DMS 273 (cell line): ENCODE results near the gene BTRC.

Experiments
- DNase-seq: peaks from one replicate; lab custom pipeline; 2025; ENCODE audit not compliant: unreplicated experiment; lab: John Stamatoyannopoulos, UW

BTRC gene

DNA sequence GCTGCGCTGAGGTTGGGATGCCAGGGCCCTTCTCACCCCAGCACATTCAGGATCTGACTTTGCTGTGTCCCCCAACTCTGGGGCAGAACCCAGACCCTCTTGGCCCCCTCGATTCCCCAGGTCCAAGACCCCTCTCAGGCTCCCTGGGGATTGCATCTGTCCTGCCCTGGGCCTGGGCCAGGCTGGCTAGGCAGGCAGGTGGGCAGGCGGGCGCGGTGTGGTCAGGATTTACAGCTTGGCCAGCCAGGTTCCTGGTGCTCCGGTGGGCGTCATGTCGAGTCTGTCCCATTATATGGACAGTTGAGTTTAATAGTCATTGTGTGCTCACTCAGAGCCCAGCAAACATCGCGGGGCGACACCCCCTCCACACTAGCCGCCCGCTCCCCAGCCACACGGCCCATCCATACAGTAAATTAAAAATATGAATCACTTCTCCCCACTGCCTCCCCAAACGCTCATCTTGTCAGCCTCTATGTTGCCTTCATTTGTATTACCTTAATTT is 210.6 kb downstream of the BTRC start:
- no peak for DNase-seq

DNA sequence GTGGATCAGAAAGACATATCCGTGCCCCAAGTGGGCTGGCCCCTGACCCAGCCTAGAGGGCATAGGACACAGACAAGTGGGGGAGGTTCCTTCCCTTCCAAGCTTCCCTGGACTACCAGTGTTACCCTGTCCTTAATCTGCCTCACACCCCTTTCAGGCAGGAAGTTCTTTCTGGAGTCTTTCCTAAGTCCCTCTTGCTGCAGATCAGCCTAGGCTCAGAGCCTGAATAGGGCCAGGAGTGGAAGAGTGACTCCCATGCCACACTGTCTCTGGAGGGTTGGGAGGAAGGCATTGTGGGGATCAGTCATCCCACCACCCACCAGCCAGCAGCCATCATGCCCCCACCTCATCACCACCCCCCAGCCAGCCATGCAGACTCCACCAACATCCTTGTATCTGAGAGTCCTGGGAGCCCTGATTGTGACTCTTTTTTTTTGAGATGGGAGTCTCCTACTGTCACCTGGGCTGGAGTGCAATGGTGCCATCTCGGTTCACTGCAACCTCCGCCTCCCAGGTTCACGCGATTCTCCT is 211.5 kb downstream of the BTRC start:
- no peak for DNase-seq

DNA sequence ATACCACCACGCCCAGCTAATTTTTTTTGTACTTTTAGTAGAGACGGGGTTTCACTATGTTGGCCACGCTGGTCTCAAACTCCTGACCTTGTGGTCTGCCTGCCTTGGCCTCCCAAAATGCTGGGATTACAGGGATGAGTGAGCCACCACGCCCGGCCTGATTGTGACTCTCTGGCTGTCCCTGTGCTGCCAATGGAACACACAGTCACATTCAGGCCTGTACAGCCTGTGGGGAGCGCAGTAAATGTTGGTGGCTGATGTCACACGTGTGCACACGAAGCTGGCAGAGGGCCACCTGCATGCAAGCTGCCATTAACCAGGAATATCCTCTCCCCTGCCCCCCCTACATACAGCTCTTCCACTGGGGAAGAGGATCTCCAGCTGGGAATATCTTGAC is 212.0 kb downstream of the BTRC start:
- DNase-seq = no peak

DNA sequence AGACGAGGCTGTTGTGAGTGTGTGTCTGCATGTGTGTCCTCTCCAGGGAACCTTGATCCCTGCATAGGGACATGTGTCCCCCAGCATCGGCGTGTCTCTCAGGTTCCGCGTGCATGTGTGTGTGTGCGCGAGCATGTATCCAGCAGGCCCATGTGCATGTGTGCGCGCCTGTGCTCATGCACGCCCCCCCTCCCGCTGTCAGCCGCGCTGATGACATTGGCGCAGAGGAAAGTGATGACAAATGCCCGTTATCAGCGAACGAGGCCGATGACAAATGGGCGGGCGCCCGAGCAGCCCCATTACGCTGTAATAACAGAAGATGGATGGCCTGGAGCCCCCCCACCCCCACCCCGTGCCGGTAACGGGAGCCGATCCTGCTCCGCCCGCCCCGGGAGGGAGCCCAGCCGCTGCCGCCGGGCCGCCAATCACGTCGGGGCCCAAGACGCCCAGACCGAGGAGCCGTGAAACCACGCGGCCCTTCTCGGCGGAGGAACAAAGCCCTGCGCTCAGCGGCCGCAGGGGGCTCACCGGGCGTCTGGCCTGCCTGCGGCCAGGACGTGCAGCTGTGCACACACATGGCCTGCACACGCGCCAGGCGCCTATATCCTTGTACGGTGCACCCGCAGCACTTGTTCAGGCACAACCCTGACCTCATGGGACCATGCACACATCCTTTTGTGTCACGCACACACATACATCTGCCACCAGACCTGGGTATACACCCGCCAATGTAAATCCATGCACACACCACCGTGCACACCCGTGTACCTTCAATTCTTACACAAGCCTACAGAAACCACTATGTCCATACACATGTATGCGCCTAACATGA is 212.6 kb downstream of the BTRC start:
- DNase-seq = no peak

DNA sequence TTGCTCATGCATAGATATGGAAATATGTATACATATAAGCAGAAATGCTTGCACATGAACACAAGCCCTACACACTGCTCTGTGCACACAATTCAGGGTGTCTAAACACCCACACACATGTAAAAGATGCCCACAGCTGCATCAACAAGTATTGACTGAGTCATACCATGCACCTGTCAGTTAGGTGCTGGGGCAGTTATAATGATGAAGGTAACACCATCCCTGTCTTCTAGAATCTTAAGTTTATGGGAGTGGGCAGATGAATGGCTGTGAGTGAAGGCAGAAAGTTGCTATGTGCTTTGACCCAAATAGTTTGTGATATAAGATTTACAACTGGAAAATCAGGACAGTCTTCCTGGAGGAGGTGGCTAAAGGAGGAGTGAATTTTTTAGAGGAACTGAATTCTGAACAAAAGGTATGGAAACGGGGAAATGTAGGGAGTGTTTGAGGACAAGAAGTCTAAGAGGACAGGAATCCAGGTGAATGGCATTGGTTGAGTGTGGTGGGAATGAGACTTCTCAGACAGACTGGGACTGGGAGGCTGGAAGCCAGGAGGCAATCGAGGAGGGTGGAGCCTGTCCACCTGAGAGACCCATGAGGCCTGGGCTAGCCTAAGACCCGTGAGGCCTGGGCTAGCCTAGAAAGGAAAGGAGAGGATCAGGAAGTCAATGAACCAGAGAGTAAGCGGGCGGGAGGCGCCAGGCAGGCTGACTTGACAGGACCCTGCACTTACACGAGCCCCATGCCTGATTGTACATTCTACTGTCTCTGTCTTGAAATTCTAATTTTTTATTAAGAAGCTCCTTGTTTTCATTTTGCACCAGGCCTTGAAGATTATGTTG is 213.4 kb downstream of the BTRC start:
- DNase-seq = no peak

DNA sequence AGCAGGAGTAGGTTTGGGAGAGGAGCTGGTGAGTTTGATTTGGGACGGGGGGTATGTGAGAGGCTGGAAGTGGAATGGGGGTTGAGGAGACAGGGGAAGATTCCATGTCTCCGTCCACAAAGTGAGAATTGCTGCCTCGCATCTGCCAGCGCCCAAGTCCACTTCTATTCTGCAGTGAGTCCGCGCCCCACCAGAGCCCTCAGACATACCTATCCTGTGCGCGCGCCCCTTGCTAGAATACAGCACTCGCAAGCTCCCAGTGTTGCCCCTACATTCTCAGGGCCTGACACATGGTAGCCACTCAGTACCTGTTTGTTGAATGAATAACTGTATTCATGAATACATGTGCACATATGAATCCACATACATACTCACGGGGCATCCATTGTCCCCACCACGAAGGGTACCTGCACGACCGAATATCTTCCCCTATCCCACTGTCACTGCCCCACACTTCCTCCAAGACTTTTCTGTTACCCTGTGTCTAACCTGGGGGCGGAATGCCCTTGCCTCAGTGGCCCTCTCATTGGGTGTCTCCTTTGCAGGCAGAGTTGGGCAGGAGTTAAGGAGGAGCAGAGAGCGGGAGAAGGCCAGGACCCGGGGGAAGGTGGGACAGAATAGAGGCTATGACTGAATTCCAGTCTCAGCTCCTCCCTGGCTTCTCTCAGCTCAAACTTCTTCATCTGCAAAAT is 214.2 kb downstream of the BTRC start:
- no peak for DNase-seq

DNA sequence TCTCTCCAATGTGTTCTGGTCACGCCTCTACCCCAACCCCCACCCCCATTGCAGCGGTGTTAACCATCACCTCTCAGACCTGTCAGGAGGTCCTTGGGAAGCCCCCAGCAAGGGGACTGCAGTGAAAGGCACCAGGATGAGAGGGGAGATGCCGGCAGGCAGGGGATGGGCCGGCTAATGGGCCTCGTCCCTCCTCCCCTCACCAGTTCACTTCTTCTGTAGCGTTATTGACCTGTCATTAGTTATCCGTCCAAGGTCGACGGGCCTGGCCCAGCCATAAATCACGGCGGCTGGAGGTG is 215.3 kb downstream of the BTRC start:
- DNase-seq = no peak

DNA sequence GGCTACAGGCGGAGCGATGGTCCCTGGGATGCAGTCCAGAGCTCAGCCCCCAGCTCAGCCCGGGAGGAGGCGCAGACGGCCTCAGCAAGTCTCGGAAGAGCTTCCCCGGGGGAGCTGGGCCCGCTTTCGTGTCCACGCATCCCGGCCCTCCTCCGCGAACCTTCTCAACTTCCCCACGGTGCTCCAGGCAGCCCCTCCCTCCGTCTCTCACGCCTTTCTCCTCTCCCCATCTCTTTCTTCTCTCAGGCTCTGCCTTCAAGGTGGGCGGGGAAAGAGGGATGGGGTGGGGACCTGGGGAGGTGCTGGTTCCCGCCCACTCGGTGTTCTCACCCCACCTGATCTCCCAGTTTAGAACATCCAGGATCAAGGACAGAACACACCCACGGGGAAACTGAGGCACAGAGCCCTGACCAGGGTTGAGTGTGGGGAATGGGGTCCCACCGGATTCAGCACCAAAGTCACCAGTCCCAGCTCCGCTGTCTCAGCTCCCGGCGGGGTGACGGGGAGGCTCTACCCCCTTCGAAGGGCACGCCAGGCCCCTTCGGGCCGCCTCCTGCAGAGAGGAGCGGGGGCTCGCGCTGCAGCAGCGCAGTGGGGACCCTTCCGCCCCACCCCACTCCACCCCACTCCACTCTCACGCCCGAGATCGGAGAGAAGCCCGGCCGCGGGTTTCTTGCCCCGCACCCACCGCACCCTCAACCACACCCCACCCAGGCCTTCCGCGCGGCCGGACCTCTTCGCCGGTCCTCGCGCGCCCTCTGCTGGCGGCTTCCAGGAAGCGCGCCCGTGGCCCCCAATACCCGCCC is 215.9 kb downstream of the BTRC start:
- DNase-seq = peak; percentile 86

DNA sequence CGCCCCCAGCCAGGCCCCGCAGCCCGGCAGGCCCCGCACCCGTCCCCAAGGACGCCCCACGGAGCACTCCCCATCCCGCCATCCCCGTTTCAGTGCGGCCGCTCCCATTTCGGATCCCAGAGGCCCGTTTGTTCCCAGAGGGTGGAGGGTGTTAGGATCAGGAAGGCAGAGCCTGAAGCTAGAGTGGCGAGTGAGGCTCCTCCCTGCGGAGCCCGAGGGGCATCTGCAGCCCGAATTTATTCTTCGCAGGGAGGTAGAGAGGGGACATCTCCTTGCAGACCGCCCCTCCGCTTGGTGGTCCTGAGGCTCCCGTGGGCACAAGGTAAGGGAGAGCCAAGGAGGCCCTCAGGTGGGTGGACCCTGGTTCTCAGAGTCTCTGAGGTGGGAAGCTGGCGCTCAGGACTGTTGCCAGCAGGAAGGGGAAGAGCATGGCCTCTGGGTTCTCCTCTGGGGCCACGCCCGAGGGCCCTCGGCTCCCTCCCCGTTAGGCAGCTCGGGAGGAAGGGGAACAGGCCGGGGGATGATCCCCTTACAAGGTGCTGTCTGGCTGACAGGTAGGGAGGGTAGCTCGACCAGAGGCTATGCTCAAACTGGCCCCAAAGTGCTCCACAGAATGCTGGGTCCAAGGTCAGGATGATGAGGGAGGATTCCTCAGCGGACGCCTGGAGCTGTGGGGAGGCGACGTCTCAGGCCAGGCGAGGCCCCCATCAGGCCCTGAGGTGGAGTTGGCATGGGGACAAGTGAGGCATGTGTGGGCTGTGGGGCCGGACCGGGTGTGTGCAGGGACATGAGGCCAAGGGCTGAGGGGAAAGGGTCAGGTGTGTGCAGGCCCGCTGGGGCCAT is 216.7 kb downstream of the BTRC start:
- DNase-seq = peak; percentile 60

DNA sequence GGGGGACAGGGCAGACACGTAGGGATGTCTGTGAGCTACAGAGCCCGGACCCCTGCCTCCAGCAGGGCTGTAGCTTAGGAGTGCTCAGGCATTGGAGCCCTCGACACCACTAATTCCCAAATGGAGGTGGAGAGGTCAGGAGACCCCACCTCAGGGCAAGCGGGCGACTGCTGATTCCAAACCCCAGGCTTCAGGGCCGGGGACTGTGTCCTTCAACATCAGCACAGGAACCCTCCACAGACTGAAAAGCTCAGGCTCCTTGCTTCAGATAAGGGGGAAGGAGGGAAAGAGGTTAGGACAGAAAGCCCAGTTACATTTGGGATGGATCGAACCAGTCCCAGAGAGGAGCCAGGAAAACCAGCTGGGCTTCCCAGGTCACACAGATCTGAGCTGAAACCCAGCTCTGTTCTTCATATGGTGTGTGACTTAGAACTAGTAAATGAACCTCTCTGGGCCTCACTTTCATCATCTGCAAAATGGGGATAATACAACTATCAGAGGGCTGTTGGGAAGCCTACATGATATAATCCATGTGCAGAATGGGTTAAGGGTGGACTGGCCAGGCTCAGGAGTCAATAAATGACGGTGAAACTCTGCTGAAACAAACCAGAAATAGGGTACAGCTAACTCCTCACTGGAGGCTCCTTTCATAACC is 217.4 kb downstream of the BTRC start:
- no peak for DNase-seq

DNA sequence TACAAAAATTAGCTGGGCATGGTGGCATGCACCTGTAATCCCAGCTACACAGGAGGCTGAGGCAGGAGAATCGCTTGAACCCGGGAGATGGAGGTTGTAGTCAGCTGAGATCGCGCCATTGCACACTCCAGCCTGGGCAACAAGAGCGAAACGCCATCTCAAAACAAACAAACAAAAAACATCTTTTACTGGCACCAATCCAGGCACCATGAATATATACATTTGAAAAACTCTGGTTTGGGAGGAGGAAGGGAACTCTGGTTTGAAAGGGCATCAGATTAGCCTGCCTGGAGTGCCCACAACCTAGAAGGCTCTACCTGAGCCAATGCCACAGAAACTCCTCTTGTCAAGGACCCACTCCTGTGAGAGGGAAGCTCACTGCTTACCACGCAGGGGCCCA is 218.2 kb downstream of the BTRC start:
- DNase-seq = no peak

DNA sequence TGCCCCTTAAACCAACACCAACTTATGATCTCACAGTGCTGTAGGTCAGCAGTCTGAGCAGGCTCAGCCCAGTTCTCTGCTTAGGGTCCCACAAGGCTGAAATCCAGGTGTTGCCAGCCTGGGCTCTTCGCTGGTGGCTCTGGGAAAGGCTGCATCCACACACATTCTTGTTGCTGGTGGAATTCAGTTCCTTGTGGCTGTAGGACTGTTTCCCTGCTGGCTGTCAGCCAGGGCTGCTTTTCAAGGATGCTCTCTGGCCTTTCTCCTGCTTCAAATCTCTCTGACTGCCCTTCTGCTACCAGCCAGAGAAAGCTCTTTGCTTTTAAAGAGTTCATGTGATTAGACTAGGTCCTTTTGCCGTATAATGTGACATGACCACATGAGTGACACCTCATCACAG is 218.8 kb downstream of the BTRC start:
- no peak for DNase-seq

DNA sequence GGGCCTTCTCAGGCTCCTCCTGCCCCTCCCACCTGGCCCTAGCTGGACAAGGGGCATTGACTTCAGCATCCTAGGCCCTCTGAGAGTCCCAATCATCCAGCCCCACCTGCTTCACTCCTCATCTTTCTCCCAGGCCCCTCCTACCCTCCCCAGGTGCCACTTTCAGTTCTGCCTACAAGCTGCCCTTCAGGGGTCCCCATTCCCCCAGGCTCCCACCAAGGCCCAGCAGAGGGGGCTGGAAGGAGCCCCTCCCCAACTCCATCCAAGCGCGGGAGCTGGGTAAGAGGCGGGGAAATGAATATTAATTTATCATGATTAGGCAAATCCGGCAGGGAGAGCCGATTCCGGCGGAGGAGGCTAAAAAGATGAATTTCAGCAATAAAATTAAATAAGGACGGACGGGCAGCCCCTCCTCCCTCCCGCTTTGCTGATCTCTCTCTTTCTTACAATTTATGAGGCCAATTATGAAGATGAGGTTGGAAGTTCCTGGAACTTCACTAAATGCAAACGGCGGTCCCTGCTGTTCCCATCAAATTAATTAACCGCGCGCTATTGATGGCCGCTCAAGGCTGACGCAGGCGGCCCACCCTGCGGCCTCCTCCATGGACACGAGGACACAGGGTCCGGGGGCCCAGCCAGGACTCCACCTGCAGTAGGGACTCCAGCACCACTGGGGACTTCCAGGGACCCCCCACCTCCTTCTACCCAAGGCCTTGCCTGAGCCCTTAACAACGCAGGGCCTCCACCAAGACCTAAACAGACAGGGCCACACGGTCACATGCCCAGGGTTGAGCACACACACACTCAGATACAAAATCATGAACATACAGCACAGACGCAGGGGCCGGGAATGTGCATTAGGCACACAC is 220.2 kb downstream of the BTRC start:
- DNase-seq = no peak

DNA sequence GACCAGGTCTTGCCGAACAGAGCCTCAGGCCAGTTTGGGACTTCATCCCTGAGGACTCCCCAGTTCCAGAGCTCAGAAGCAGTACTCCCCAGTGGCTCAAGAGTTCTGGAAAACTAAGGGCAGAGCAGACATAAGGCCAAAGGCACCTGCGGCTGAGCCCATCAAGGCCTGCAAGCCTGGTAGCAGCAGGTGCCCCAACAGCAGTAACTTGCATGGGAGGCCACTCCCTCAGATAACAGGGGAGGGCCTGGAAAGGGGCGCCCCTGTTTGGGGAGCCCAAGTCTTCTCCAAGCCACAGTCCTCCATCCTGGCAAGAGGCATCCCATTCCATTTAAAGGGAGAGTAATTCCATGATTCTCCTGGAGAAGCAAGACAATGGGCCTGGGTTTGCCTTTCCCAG is 221.1 kb downstream of the BTRC start:
- DNase-seq = no peak

DNA sequence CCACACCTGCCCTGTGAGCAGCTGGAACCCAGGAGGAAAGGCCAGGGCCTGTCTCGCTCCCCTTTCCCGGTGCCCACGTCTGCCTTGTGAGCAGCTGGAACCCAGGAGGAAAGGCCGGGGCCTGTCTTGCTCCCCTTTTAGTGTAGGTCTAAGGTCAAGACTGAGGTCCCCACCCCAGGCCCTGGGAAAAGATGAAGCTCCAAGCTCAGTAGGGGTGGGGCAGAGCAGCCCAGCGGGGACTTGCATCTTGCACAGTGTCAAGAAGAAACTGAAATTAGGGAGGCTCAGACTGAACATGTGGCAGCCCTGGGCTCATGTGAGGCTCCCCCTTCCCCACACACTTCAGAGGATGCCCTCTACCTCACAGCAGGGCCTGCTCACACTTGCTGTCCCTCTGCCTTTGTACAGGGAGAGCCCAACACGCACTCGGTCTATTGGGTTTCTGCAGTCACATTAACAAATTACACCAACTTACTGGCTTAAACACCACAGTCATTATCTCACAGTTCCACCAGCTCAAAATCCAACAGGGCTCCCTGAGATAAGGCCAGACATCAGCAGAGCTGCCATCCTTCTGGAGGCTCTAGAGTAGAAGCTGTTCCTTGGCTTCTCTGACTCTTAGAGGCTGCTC is 221.7 kb downstream of the BTRC start:
- DNase-seq = peak; percentile 13

DNA sequence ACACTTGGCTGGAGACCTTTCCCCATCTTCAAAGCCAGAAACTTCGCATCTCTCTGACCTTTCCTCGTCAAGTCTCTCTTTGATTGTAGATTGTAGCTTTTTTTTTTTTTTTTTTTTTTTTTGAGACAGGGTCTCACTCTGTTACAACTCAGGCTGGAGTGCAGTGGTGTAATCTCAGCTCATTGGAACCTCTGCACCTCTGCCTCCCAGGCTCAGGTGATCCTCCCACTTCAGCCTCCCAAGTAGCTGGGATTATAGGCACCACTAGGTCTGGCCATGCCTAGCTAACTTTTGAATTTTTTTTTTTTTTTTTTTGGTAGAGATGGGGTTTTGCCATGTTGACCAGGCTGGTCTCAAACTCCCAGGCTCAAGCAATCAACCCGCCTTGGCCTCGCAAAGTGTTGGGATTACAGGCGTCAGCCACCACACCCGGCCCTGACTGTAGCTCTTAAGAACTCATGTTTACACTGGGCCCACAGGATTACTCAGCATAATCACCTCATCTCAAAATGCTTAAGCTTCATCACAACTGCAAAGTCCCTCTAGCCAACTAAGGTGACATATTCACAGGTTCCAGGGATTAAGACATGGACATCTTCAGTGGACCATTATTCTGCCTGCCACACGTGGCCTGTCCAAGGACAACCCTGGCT is 222.4 kb downstream of the BTRC start:
- no peak for DNase-seq

DNA sequence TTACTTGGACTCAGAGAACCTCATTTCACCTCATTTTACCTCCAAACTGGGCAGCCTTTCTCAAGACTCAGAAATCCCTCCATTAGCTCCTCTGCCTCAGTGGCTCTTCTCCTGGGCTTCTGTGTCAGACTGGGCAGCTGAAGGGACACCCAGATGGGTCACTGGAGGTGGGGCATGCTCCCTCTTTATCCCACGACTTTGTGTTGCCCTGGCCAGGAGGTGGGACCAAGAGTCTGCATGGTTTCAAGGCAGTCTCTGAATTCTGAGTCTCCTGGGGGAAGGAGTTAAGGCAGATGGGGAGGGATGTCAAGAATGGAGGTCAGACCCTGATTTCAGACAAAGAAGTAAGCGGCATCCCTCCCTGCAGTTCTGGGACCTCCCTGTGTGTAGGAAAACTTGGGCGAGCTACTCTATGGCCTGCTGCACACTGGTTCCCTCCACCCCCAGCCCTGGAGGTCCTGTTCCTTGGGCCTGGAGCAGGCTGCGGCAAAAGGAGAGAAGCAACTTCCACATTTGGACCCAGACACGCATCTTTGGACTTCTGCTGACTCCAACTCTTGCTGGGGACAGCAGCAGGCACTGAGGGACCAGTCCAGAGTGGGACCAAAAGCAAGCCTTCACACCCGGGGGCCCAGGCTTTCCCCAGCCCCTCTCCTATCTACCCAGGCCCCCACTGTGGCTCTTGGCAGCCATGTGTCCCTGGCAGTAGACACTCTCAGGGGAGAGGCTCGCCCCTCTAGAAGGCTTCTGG is 223.3 kb downstream of the BTRC start:
- no peak for DNase-seq
